Measurements from ENCODE around the gene TBC1D1. TPM values are rescaled to one million over a fixed set of nuclear protein-coding genes. Genes with fewer than 3 reads are reported as not detected.
A peak's percentile ranks its signal among the peaks of the same experiment; 100 is the strongest.

The TBC1D1 gene
- total RNA-seq, 1 donor from 2014 or later, result 54.5 TPM

- H4K20me1 ChIP-seq (ENCODE audit: insufficient read depth, low read length), result no peaks in the 10 kb centered on the region
- peaks cover 14% of the 10 kb centered on the region for H3K36me3 Mint-ChIP-seq (ENCODE audit: low read depth, unreplicated experiment)
- H3K27ac ChIP-seq (ENCODE audit: low read depth, low read length), result peak overlapping the region; percentile 89
- H3K4me3 Mint-ChIP-seq (ENCODE audit: unreplicated experiment), result no peak overlapping the region
- DNase-seq (ENCODE audit: low read depth) (no peak), FAIRE-seq (no peak)
- H3K4me2 ChIP-seq (ENCODE audit: low read length), result peak overlapping the region; percentile 31
- no peaks in the 10 kb centered on the region for H3K9me3 ChIP-seq (ENCODE audit: insufficient read depth, low read depth, low read length)
- no peak overlapping the region for H2AFZ ChIP-seq (ENCODE audit: low read depth, low read length)
- peaks cover 24% of the 10 kb centered on the region for H3K4me1 ChIP-seq (ENCODE audit: insufficient read depth, low read length)
- H3K79me2 ChIP-seq (ENCODE audit: insufficient read depth, low read length), result no peaks in the 10 kb centered on the region
- peak overlapping the region; percentile 88 for H3K27ac Mint-ChIP-seq (ENCODE audit: unreplicated experiment)
- H3K9ac ChIP-seq (ENCODE audit: low read length), result peak overlapping the region; percentile 70
- H3K4me1 Mint-ChIP-seq (ENCODE audit: low read depth, unreplicated experiment), result peaks cover 20% of the 10 kb centered on the region
- no peaks in the 10 kb centered on the region for H3K9me3 Mint-ChIP-seq (ENCODE audit: unreplicated experiment)
- no peak for TF ChIP-seq CTCF (IDR thresholded peaks at IDR 0.05; ENCODE audit: insufficient read depth, low read depth, low read length)
- TF ChIP-seq EZH2 (IDR thresholded peaks at IDR 0.05; ENCODE audit: insufficient read depth, low read length), result no peak
- no peaks in the 10 kb centered on the region for H3K27me3 ChIP-seq (ENCODE audit: insufficient read depth, low read length)
- H3K4me3 ChIP-seq (ENCODE audit: insufficient read depth, low read depth, low read length), result no peak overlapping the region
- peaks cover 2% of the 10 kb centered on the region for H3K36me3 ChIP-seq (ENCODE audit: insufficient read depth, low read length)
- no peaks in the 10 kb centered on the region for H3K27me3 Mint-ChIP-seq (ENCODE audit: low read depth, unreplicated experiment)
Observed at GRCh38 chr4:38100474-38101255, 209.8 kb downstream of the TBC1D1 start.

- TF ChIP-seq EZH2 (IDR thresholded peaks at IDR 0.05; ENCODE audit: insufficient read depth, low read length) (no peak), CTCF (IDR thresholded peaks at IDR 0.05; ENCODE audit: insufficient read depth, low read depth, low read length) (no peak)
- Histone ChIP-seq H2AFZ (ENCODE audit: low read depth, low read length) (no peak overlapping the region), H3K9ac (ENCODE audit: low read length) (peak overlapping the region; percentile 70), H3K4me3 (ENCODE audit: insufficient read depth, low read depth, low read length) (no peak overlapping the region), H3K79me2 (ENCODE audit: insufficient read depth, low read length) (no peaks in the 10 kb centered on the region), H3K9me3 (ENCODE audit: insufficient read depth, low read depth, low read length) (no peaks in the 10 kb centered on the region), H3K27me3 (ENCODE audit: insufficient read depth, low read length) (no peaks in the 10 kb centered on the region), H3K4me1 (ENCODE audit: insufficient read depth, low read length) (peaks cover 31% of the 10 kb centered on the region), H3K36me3 (ENCODE audit: insufficient read depth, low read length) (peaks cover 2% of the 10 kb centered on the region), H4K20me1 (ENCODE audit: insufficient read depth, low read length) (no peaks in the 10 kb centered on the region), H3K27ac (ENCODE audit: low read depth, low read length) (peak overlapping the region; percentile 89), H3K4me2 (ENCODE audit: low read length) (peak overlapping the region; percentile 17)
- Mint-ChIP-seq H3K27ac (ENCODE audit: unreplicated experiment) (no peak overlapping the region), H3K27me3 (ENCODE audit: low read depth, unreplicated experiment) (no peaks in the 10 kb centered on the region), H3K36me3 (ENCODE audit: low read depth, unreplicated experiment) (peaks cover 13% of the 10 kb centered on the region), H3K4me1 (ENCODE audit: low read depth, unreplicated experiment) (peaks cover 25% of the 10 kb centered on the region), H3K4me3 (ENCODE audit: unreplicated experiment) (no peak overlapping the region), H3K9me3 (ENCODE audit: unreplicated experiment) (no peaks in the 10 kb centered on the region)
- peak; percentile 87 for FAIRE-seq
- peak; percentile 83 for DNase-seq (ENCODE audit: low read depth)
Observed at GRCh38 chr4:38101563-38101962, 210.7 kb downstream of the TBC1D1 start.

All from astrocyte (in vitro differentiated cells and primary cell).